GM19035 (cell line): ENCODE measurements around the gene RNF40.
"Not testable (repeated sequence)": the region's sequence is repeated elsewhere in the genome, so short reads cannot be mapped to it uniquely, and the experiment has no call there.

Experiments
- ATAC-seq: cut with Tn5 transposase; IDR thresholded peaks from one replicate; pipeline ENCODE4 v1.9.1; 2021; ENCODE audit not compliant: unreplicated experiment

The RNF40 gene

DNA sequence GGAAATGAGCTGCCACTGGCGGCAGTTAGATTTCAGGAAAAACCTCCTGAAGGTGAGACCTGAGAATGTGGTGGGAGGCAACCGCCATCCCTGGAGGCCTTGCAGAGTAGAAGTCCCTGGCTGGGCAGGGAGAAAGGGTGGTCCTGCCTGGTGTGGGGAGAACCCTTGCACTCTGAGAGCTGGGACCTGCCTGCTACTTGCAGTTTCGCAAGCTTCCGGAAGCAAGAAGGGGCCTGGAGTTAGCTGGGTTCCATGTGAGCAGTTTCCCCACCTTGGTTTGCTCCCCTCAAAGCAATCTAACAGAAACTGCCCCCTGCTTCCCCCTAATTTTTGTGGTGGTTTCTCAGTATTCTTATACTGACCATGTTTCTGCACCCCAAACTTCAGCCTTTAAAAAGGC, 18.4 kb downstream of the RNF40 start:
- ATAC-seq: no peak

GRCh38 chr16:30782486-30783279, 20.6 kb downstream of the RNF40 start:
- no peak for ATAC-seq

GRCh38 chr16:30783280-30784109, 21.4 kb downstream of the RNF40 start:
- ATAC-seq: no peak

GRCh38 chr16:30784215-30784614, 22.1 kb downstream of the RNF40 start:
- no peak for ATAC-seq

GRCh38 chr16:30785126-30786106, 23.3 kb downstream of the RNF40 start:
- no peak for ATAC-seq

- ATAC-seq: no peak
Observed at GRCh38 chr16:30786115-30786935, 24.2 kb downstream of the RNF40 start.

- ATAC-seq: no peak
Observed at GRCh38 chr16:30786936-30787612, 25.0 kb downstream of the RNF40 start, which contains the start of gene ZNF629. Gene ZNF629 (minus strand): TSS chr16:30787205. CDS start chr16:30784482, 2,723 bp downstream.

DNA sequence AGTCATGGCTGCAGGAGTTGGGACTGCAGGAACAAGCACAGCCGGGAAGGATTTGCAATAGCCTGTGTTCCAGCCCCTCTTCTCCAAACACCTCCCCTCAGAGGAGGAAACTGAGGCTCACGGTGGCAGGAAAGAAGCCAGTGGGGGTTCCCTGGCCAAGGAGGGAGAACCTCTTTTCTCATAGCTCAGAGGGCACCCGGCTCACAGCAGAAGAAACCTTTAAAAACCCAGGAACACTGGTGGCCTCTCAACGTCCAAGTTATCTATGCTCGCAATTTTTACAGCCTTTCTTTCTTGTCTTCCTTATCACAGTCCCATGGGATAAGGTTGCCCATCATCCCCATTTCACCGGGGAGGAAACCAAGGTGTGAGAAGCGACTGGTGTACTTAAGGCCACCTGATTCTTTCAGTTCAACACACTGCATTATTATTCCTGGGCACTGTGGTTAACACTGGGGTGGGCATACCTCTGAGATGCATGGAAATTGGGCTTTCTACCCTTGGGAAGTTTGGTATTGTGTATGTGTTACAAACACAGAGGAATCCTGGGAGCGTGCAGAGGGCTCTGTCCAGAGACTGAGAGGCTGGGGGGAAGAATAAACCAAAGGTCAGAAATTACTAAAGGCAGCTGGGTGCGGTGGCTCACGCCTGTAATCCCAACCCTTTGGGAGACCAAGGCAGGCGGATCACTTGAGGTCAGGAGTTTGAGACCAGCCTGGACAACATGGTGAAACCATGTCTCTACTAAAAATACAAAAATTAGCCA, 25.7 kb downstream of the RNF40 start:
- no peak for ATAC-seq

DNA sequence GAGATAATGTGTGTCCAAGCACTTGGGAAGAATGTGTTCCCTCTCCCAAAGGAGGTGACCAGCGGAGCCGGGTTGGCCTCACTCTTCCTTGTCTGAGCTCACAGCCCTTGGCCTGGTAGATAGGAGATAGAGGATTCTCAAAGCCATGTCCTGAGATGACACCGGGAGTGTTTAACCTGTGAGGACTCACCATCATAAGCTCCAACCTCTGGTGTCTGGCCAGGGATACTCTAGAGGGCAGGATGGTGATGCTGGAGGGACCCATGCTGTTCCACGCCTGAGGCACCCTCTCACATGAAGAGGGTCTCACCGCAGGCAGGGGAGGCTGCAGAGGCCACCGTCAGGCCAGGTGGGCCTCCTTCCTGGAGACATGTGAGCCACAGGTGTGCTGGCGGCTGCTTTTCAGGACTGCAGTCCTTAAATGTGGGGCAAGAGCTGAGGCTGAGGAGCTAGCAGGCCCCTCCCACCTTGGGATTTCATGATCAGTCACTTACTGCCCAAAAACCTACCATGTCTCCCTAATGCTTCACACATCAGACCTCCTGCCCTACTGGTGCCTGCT, 31.5 kb downstream of the RNF40 start:
- ATAC-seq: no peak

- no peak for ATAC-seq
Observed at GRCh38 chr16:30794634-30795033, 32.5 kb downstream of the RNF40 start.

- no peak for ATAC-seq
Observed at GRCh38 chr16:30797670-30798309, 35.7 kb downstream of the RNF40 start.

- ATAC-seq: no peak
Observed at GRCh38 chr16:30802936-30803335, 40.8 kb downstream of the RNF40 start.

- no peak for ATAC-seq
Observed at GRCh38 chr16:30805056-30805369, 42.9 kb downstream of the RNF40 start.

GRCh38 chr16:30805370-30806169, 43.4 kb downstream of the RNF40 start:
- no peak for ATAC-seq

GRCh38 chr16:30808146-30808545, 46.0 kb downstream of the RNF40 start:
- no peak for ATAC-seq

DNA sequence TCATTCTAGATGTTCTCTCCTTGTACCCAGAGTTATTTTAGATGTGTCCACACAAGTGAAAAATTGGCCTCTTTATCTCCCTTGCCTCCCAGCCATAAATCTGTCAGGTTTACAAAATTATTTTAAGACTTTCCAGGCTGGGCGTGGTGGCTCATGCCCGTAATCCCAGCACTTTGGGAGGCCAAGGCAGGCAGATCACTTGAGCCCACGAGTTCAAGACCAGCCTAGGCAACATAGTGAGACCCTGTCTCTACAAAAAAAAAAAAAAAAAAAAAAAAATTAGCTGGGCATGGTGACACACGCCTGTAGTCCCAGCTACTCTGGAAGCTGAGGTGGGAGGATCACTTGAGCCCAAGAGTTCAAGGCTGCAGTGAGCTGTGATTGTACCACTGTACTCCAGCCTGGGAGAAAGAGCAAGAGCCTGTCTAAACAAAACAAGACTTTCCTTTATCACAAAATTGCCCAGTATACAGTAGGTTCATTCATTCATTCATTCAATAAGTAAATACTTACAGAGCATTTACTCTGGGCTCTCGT, 46.8 kb downstream of the RNF40 start:
- ATAC-seq: not testable (repeated sequence)

- ATAC-seq: not testable (repeated sequence)
Observed at GRCh38 chr16:30809675-30810074, 47.6 kb downstream of the RNF40 start.
